Measurements from ENCODE around the gene KLHL12.

GRCh38 chr1:202909494-202909893 is 17.5 kb downstream of the KLHL12 start:
- no peak for TF ChIP-seq POLR2A (IDR thresholded peaks at IDR 0.05)
- TF ChIP-seq CTCF (IDR thresholded peaks at IDR 0.05): no peak
- no peak for TF ChIP-seq EP300 (IDR thresholded peaks at IDR 0.05)
- TF ChIP-seq POLR2AphosphoS5 (IDR thresholded peaks at IDR 0.05): no peak

All from stomach (tissue), 4 donors.